ENCODE data around the gene HAL. TPM values are rescaled to one million over a fixed set of nuclear protein-coding genes. Genes with fewer than 3 reads are reported as not detected.

The HAL gene
- total and polyA plus RNA-seq, 4 donors: 0.29 to 1.6 (median 0.33) TPM; not detected in 1

DNA sequence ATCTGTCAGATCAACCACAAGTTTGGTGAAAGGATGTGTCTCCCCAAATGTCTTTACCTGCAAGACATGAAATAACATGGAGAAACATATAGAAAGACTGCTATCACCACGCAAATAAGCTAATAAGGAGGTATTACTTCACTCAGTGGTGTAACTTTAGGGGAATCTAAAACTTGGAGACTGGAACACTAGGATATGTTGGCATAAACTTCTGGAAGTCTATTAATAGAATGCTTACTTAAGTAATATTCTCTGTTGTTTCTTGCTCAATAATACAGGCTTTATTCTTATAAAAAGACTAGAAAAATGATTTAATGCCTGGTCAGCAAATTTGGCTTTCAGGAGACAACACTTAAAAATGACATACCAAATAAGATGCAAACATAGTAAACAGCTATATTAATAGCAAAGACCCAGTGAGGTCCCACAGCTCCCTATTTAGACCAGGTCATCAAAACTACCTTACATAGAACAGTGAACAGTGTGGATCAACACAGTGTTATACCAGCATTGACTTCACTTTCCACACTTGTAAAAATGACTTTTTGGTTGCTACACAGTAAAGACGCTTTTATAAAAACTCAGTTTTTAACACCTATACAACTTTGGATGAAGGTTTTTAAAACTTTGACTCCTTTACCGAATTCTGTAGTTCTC is 18.9 kb upstream of the HAL start:
- no peaks in the 10 kb centered on the region for H3K9me3 ChIP-seq (ENCODE audit: control insufficient read depth, insufficient read depth, low read length)
- H3K27me3 ChIP-seq (ENCODE audit: control insufficient read depth, insufficient read depth, low read length): no peaks in the 10 kb centered on the region
- no peaks in the 10 kb centered on the region for H3K4me1 ChIP-seq (ENCODE audit: control insufficient read depth, insufficient read depth, low read length)
- no peak overlapping the region for H3K4me3 ChIP-seq (ENCODE audit: low read depth, low read length)
- peaks cover 19% of the 10 kb centered on the region for H3K36me3 ChIP-seq (ENCODE audit: control insufficient read depth, insufficient read depth, low read length)
- H3K27ac ChIP-seq (ENCODE audit: low read depth, low read length): no peak overlapping the region
- 100% methylated on average over 1 of the region's 3 CpGs for WGBS (ENCODE audit: insufficient coverage)
- no peak for DNase-seq (ENCODE audit: low read depth in 4 of 6, low spot score in 6 of 6)

DNA sequence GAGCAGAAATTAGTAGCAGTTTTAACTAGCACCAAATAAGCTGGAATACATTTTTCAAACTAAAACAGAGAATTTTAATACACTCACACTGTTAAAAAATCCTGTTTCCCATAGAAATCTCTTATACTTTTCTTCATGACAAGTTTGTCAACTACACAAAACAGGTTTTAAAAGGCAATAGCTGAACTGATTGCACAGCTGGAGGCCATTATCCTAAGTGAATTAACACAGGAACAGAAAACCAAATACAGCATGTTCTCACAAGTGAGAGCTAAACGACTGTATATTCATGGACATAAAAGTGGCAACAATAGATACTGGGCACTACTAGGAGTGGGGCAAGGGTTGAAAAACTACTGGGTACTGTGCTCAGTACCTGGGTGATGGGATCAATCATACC is 11.6 kb upstream of the HAL start:
- WGBS (ENCODE audit: insufficient coverage): no CpG with 5 or more reads among the region's 1 CpG

DNA sequence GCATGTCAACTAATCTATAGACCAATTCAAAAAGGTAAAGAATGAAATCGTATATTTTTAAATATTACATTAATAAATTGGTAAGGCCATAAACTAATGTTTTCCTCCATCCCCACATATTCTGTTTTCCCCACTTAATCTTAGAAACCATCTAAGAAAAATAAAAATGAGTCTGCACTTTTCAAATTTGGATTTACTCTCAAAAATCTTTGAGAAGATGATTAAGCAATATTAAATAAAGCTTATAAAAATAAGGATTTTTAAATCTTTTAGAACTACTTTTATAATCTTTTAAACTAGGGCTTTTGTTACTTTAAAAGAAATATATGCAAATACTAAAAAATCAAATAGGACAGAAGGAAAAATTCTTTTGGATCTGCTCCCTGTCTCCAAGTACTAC is 10.6 kb upstream of the HAL start:
- H3K27ac ChIP-seq (ENCODE audit: low read depth, low read length): no peak overlapping the region
- H3K9me3 ChIP-seq (ENCODE audit: control insufficient read depth, insufficient read depth, low read length): no peaks in the 10 kb centered on the region
- H3K4me3 ChIP-seq (ENCODE audit: low read depth, low read length): no peak overlapping the region
- H3K4me1 ChIP-seq (ENCODE audit: control insufficient read depth, insufficient read depth, low read length): no peaks in the 10 kb centered on the region
- DNase-seq (ENCODE audit: low read depth in 4 of 6, low spot score in 6 of 6): no peak
- no CpG with 5 or more reads among the region's 1 CpG for WGBS (ENCODE audit: insufficient coverage)
- no peaks in the 10 kb centered on the region for H3K27me3 ChIP-seq (ENCODE audit: control insufficient read depth, insufficient read depth, low read length)
- peaks cover 12% of the 10 kb centered on the region for H3K36me3 ChIP-seq (ENCODE audit: control insufficient read depth, insufficient read depth, low read length)

More for the DNA sequence above, 11.6 kb upstream of the HAL start:
- H3K36me3 ChIP-seq (ENCODE audit: control insufficient read depth, insufficient read depth, low read length): peaks cover 17% of the 10 kb centered on the region
- H3K27me3 ChIP-seq (ENCODE audit: control insufficient read depth, insufficient read depth, low read length): no peaks in the 10 kb centered on the region
- no peak overlapping the region for H3K4me3 ChIP-seq (ENCODE audit: low read depth, low read length)
- peak in 1 of 6 donors; percentile 61 for DNase-seq (ENCODE audit: low read depth in 4 of 6, low spot score in 6 of 6)
- no peaks in the 10 kb centered on the region for H3K4me1 ChIP-seq (ENCODE audit: control insufficient read depth, insufficient read depth, low read length)
- no peak overlapping the region for H3K27ac ChIP-seq (ENCODE audit: low read depth, low read length)
- no peaks in the 10 kb centered on the region for H3K9me3 ChIP-seq (ENCODE audit: control insufficient read depth, insufficient read depth, low read length)

DNA sequence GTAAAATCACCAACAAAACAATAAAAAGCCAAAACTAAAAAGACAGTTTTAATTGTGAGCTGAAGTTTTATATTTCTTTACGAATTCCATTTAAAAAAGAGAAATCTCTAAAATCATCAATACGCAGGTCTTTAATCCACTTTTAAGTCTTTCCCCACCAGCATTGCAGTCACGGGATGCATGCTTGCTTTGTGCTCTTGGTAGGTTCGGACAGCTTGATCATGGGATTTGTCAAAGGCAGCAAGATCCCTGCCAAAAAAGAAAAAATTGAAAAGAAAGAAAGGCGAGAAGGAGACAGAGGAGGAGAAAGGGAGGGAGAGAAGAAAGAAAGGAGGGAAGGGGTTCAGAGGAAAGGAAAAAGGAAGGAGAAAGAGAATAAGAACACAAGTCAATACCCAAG is 4.7 kb upstream of the HAL start:
- Histone ChIP-seq H3K9me3 (ENCODE audit: control insufficient read depth, insufficient read depth, low read length) (no peaks in the 10 kb centered on the region), H3K4me1 (ENCODE audit: control insufficient read depth, insufficient read depth, low read length) (no peaks in the 10 kb centered on the region)

DNA sequence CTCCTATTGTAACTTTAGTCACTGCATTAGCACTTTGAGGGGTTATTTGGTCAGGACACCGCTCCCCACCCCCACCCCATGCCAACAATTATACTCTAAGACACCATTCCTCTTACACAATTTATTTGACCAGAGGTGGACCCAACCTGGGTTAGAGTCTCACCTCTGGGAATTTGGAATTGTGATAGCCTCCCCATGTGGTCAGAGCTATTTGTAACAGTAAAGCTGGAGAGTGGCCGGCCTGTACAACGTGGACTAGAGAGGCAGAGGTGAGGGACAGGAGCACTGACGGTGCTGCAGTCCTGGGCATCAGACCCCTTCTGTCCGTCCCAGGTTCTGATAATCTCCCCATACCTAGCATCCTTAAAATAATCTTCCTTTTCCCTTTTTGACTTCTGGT is 3.3 kb upstream of the HAL start:
- no peak overlapping the region for H3K4me3 ChIP-seq (ENCODE audit: low read depth, low read length)
- DNase-seq (ENCODE audit: low read depth in 4 of 6, low spot score in 6 of 6): no peak
- no peak overlapping the region for H3K27ac ChIP-seq (ENCODE audit: low read depth, low read length)
- H3K36me3 ChIP-seq (ENCODE audit: control insufficient read depth, insufficient read depth, low read length): peaks cover 12% of the 10 kb centered on the region
- no peaks in the 10 kb centered on the region for H3K4me1 ChIP-seq (ENCODE audit: control insufficient read depth, insufficient read depth, low read length)
- H3K9me3 ChIP-seq (ENCODE audit: control insufficient read depth, insufficient read depth, low read length): no peaks in the 10 kb centered on the region
- 92% methylated on average over 4 of the region's 5 CpGs for WGBS (ENCODE audit: insufficient coverage)
- H3K27me3 ChIP-seq (ENCODE audit: control insufficient read depth, insufficient read depth, low read length): no peaks in the 10 kb centered on the region

More for the DNA sequence above, 4.7 kb upstream of the HAL start:
- H3K27ac ChIP-seq (ENCODE audit: low read depth, low read length): no peak overlapping the region
- peaks cover 18% of the 10 kb centered on the region for H3K36me3 ChIP-seq (ENCODE audit: control insufficient read depth, insufficient read depth, low read length)
- WGBS (ENCODE audit: insufficient coverage): 43% methylated on average over 1 of the region's 5 CpGs
- H3K4me3 ChIP-seq (ENCODE audit: low read depth, low read length): no peak overlapping the region
- no peak for DNase-seq (ENCODE audit: low read depth in 4 of 6, low spot score in 6 of 6)
- H3K27me3 ChIP-seq (ENCODE audit: control insufficient read depth, insufficient read depth, low read length): no peaks in the 10 kb centered on the region

DNA sequence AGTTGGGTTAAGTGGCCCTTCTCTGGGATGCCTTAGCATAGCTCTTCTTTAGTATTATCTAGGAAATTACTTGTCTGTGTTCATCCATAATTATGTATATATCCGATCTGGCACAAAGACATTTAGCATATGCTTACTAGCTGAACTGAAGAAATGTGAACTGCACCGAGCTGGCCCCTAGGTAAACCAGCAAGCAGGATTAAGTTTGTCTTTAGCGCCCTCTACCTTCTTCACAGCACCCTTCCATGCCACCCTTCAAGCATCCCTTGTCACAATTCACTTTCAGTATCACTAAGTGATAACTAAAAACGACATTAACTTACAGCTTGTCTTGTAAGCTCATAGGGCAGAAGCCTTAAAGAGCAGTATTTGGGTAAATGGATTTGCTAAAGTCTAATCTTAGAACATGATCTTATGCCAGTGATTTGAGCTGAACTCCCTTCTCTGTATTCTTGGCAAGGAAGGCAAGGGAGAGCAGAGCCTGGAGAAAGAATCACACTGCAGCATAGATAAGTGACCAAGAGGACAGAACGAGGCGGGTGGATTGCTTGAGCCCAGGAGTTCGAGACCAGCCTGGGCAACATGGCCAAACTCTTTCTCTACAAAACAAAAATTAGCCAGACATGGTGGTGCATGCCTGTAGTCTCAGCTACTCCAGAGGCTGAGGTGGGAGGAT is 2.6 kb upstream of the HAL start:
- H3K4me3 ChIP-seq (ENCODE audit: low read depth, low read length): no peak overlapping the region
- DNase-seq (ENCODE audit: low read depth in 4 of 6, low spot score in 6 of 6): peak; percentile 15 to 91 (median 38)
- H3K4me1 ChIP-seq (ENCODE audit: control insufficient read depth, insufficient read depth, low read length): no peaks in the 10 kb centered on the region
- H3K36me3 ChIP-seq (ENCODE audit: control insufficient read depth, insufficient read depth, low read length): peaks cover 12% of the 10 kb centered on the region
- 33% methylated on average over 3 of the region's 7 CpGs for WGBS (ENCODE audit: insufficient coverage)
- H3K27me3 ChIP-seq (ENCODE audit: control insufficient read depth, insufficient read depth, low read length): no peaks in the 10 kb centered on the region
- H3K27ac ChIP-seq (ENCODE audit: low read depth, low read length): no peak overlapping the region
- H3K9me3 ChIP-seq (ENCODE audit: control insufficient read depth, insufficient read depth, low read length): no peaks in the 10 kb centered on the region

DNA sequence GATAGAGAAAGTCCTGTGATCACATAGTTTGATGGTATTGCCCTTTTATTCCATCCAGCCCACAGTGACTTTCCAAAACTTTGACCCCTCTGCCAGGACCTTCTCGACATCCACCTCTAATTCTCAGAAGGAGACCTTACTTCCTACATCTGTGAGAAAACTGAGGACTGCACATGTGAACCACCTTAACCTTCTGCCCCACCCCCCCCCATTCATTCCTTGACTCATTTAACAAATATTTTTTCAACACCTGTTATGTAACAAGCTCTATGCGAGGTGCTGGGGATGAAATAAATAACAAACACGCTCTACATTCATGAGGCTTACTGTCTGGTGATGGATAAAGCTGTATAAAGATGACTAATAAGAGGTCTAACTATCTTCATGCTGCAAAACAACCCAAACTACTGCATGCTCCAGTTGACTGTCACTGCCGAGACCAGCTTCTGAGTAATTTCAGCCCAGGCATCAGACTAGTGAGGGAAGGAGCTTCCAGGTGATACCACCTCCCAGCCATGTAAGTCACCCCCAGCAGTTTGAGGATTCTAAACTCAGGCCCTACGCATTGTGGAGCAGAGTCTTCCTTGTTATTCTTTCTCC is 1.9 kb upstream of the HAL start:
- no peak for DNase-seq (ENCODE audit: low read depth in 4 of 6, low spot score in 6 of 6)
- Histone ChIP-seq H3K36me3 (ENCODE audit: control insufficient read depth, insufficient read depth, low read length) (peaks cover 12% of the 10 kb centered on the region), H3K27me3 (ENCODE audit: control insufficient read depth, insufficient read depth, low read length) (no peaks in the 10 kb centered on the region), H3K4me1 (ENCODE audit: control insufficient read depth, insufficient read depth, low read length) (no peaks in the 10 kb centered on the region), H3K4me3 (ENCODE audit: low read depth, low read length) (no peak overlapping the region), H3K27ac (ENCODE audit: low read depth, low read length) (no peak overlapping the region), H3K9me3 (ENCODE audit: control insufficient read depth, insufficient read depth, low read length) (no peaks in the 10 kb centered on the region)
- 100% methylated on average over 2 of the region's 5 CpGs for WGBS (ENCODE audit: insufficient coverage)

DNA sequence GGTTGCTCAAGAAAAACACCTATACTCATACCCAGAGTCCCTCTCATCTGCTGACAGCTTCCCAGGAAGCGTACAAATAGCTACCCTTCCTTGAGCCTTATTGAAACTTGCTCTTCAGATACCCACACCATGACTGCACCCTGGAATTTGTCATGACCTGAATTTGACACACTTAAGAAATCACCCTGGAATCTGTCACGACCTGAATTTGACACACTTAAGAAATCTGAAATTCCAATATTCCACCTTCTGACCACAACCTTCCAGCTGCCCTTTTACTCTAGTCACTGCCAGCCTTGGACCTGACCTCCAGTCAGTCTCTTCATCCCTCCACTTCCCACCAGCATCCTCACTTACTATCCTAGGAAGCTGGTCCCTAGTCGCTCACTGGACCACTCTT is 1.1 kb upstream of the HAL start:
- no peaks in the 10 kb centered on the region for H3K9me3 ChIP-seq (ENCODE audit: control insufficient read depth, insufficient read depth, low read length)
- no peaks in the 10 kb centered on the region for H3K4me1 ChIP-seq (ENCODE audit: control insufficient read depth, insufficient read depth, low read length)
- peaks cover 12% of the 10 kb centered on the region for H3K36me3 ChIP-seq (ENCODE audit: control insufficient read depth, insufficient read depth, low read length)
- H3K27me3 ChIP-seq (ENCODE audit: control insufficient read depth, insufficient read depth, low read length): no peaks in the 10 kb centered on the region
- H3K27ac ChIP-seq (ENCODE audit: low read depth, low read length): no peak overlapping the region
- no peak overlapping the region for H3K4me3 ChIP-seq (ENCODE audit: low read depth, low read length)
- no peak for DNase-seq (ENCODE audit: low read depth in 4 of 6, low spot score in 6 of 6)
- 93% methylated on average over 3 of the region's 3 CpGs for WGBS (ENCODE audit: insufficient coverage)

DNA sequence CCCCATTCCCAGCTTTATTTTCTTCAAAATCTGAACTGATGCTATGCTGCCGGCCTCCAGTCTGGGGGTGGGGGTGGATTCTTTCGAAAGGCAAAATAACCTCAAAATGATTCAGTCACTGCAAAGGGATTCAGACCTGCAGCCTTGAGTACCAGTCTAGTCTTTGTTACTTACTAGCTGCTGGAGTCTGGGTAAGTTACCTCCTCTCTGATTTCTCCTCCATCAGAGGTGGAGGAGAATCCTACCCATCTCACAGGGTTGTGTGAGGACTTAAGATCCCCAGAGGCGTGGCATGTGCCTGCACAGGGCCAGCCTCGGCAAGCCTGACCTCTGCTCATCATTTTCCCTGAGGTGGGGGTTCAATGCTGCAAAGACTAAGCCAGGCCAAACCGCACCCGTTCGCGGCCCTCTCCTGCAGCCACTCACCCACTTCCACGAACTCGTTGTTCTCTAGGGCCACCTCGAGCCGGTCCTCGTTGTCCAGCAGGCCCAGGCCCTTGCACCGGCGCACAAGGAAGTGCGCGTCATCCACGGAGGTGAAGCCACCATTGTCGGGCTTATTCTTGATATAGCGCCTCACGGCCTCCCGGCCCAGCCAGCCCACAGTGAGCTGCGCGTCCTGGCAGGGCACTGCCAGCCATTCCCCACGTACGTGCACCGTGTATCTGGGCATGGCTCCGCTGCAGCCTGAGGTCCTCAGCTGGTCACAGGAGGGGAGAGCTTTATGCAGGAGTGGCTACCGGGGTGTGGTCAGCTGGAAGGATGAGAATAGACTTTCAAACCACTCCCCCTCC is 709 bp downstream of the HAL start:
- Histone ChIP-seq H3K36me3 (ENCODE audit: control insufficient read depth, insufficient read depth, low read length) (peaks cover 8% of the 10 kb centered on the region), H3K27me3 (ENCODE audit: control insufficient read depth, insufficient read depth, low read length) (no peaks in the 10 kb centered on the region), H3K9me3 (ENCODE audit: control insufficient read depth, insufficient read depth, low read length) (no peaks in the 10 kb centered on the region), H3K4me1 (ENCODE audit: control insufficient read depth, insufficient read depth, low read length) (no peaks in the 10 kb centered on the region), H3K4me3 (ENCODE audit: low read depth, low read length) (no peak overlapping the region), H3K27ac (ENCODE audit: low read depth, low read length) (no peak overlapping the region)
- no peak for DNase-seq (ENCODE audit: low read depth in 4 of 6, low spot score in 6 of 6)
- 95% methylated on average over 25 of the region's 29 CpGs for WGBS (ENCODE audit: insufficient coverage)
